HepG2 (cell line): ENCODE data around the gene USP34. TPM values are rescaled to one million over a fixed set of nuclear protein-coding genes. Genes with fewer than 3 reads are reported as not detected.

Experiments used
- AHR ChIP-seq: IDR thresholded peaks from 2 replicates; pipeline ENCODE4 v1.6.1; 2018; ENCODE audit warnings: missing genetic modification reagents, missing compliant biosample characterization
- ATF5 ChIP-seq: sonication (generic); formaldehyde crosslinking; IDR thresholded peaks from 2 replicates; pipeline ENCODE4 v1.4.0; 2020; ENCODE audit warnings: mild to moderate bottlenecking, low read depth, missing genetic modification reagents
- ELF1 ChIP-seq: sonication (generic); formaldehyde crosslinking; IDR thresholded peaks from 2 replicates; pipeline ENCODE4 v1.4.0; 2020; ENCODE audit warnings: missing genetic modification reagents
- HES4 ChIP-seq: sonication (generic); formaldehyde crosslinking; IDR thresholded peaks from 2 replicates; pipeline ENCODE4 v1.9.0; 2021; ENCODE audit warnings: mild to moderate bottlenecking, missing genetic modification reagents, borderline replicate concordance
- MAFG ChIP-seq: sonication (generic); formaldehyde crosslinking; IDR thresholded peaks from 2 replicates; pipeline ENCODE4 v1.5.1; 2020; ENCODE audit warnings: mild to moderate bottlenecking, missing genetic modification reagents
- MYNN ChIP-seq: sonication (generic); formaldehyde crosslinking; IDR thresholded peaks from 2 replicates; pipeline ENCODE4 v1.4.0; 2020; ENCODE audit warnings: mild to moderate bottlenecking, low read depth, missing genetic modification reagents
- NFRKB ChIP-seq: fragments of 450-650 bp; IDR thresholded peaks from 2 replicates; pipeline ENCODE4 v1.6.1; 2017
- RFX5 ChIP-seq: IDR thresholded peaks from 2 replicates; pipeline ENCODE4 v1.6.1; 2011; ENCODE audit warnings: low read depth, low read length, improper control_type of control experiment
- SATB2 ChIP-seq: sonication (generic); formaldehyde crosslinking; IDR thresholded peaks from 2 replicates; pipeline ENCODE4 v1.5.0; 2020; ENCODE audit warnings: missing genetic modification reagents
- SP2 ChIP-seq: sonication (generic); formaldehyde crosslinking; IDR thresholded peaks from 2 replicates; pipeline ENCODE4 v1.5.1; 2020; ENCODE audit warnings: mild to moderate bottlenecking, missing genetic modification reagents
- SPEN ChIP-seq: sonication (generic); formaldehyde crosslinking; IDR thresholded peaks from 2 replicates; pipeline ENCODE4 v1.5.1; 2020; ENCODE audit warnings: low read depth, mild to moderate bottlenecking, missing genetic modification reagents
- TBP ChIP-seq: sonication (generic); formaldehyde crosslinking; IDR thresholded peaks from 2 replicates; pipeline ENCODE4 v1.5.0; 2020; ENCODE audit warnings: missing genetic modification reagents
- ZBTB10 ChIP-seq: sonication (generic); formaldehyde crosslinking; IDR thresholded peaks from 2 replicates; pipeline ENCODE4 v1.4.0; 2020; ENCODE audit warnings: missing genetic modification reagents, borderline replicate concordance
- ZBTB46 ChIP-seq: sonication (generic); formaldehyde crosslinking; IDR thresholded peaks from 2 replicates; pipeline ENCODE4 v1.4.0; 2020; ENCODE audit warnings: mild to moderate bottlenecking, missing genetic modification reagents, borderline replicate concordance
- ZMYM2 ChIP-seq: sonication (generic); formaldehyde crosslinking; IDR thresholded peaks from 2 replicates; pipeline ENCODE4 v1.8.0; 2022; ENCODE audit warnings: mild to moderate bottlenecking, missing genetic modification reagents
- ZNF180 ChIP-seq: sonication (generic); formaldehyde crosslinking; IDR thresholded peaks from 2 replicates; pipeline ENCODE4 v1.4.0; 2020; ENCODE audit warnings: low read depth, missing genetic modification reagents, borderline replicate concordance
- ZNF274 ChIP-seq: sonication (generic); formaldehyde crosslinking; IDR thresholded peaks from 2 replicates; pipeline ENCODE4 v1.5.1; 2020; ENCODE audit warnings: mild to moderate bottlenecking, missing genetic modification reagents
- ZNF292 ChIP-seq: sonication (generic); formaldehyde crosslinking; IDR thresholded peaks from 2 replicates; pipeline ENCODE4 v1.8.1; 2022; ENCODE audit warnings: mild to moderate bottlenecking, low read depth, missing genetic modification reagents, borderline replicate concordance
- ZNF331 ChIP-seq: sonication (generic); formaldehyde crosslinking; IDR thresholded peaks from 2 replicates; pipeline ENCODE4 v1.4.0; 2020; ENCODE audit warnings: missing genetic modification reagents
- ZNF562 ChIP-seq: sonication (generic); formaldehyde crosslinking; IDR thresholded peaks from 2 replicates; pipeline ENCODE4 v1.8.0; 2022; ENCODE audit warnings: missing genetic modification reagents, borderline replicate concordance
- ZNF781 ChIP-seq: sonication (generic); formaldehyde crosslinking; IDR thresholded peaks from 2 replicates; pipeline ENCODE4 v1.5.1; 2020; ENCODE audit warnings: borderline replicate concordance, mild to moderate bottlenecking, missing genetic modification reagents; ENCODE audit errors: not compliant biosample characterization
- ZNF883 ChIP-seq: sonication (generic); formaldehyde crosslinking; IDR thresholded peaks from 2 replicates; pipeline ENCODE4 v1.5.1; 2020; ENCODE audit warnings: mild to moderate bottlenecking, missing genetic modification reagents; ENCODE audit errors: not compliant biosample characterization
- ZSCAN9 ChIP-seq: IDR thresholded peaks from 2 replicates; pipeline ENCODE4 v1.6.1; 2016; ENCODE audit warnings: borderline replicate concordance
- ZXDC ChIP-seq: sonication (generic); formaldehyde crosslinking; IDR thresholded peaks from 2 replicates; pipeline ENCODE4 v1.5.0; 2020; ENCODE audit warnings: mild to moderate bottlenecking, missing genetic modification reagents
- polyA plus RNA-seq, 8 experiments: library from polyadenylated mRNA; depleted of rRNA in 3 of 8; stranded (reverse) in 7 of 8; unstranded in 1 of 8; fragments of >200 nt; fragmentation: Illumina TruSeq in 4 of 8; extraction: Trizol in 4 of 8; gene quantifications; 2 replicates each; pipeline versions ENCODE4 v1.2.1 to v1.2.3, GENCODE V29; 2011 to 2016; ENCODE audit warnings: low read depth in 4 of 8, missing spikeins in 1 of 8, mixed read lengths in 1 of 8; ENCODE audit not compliant: insufficient read depth in 1 of 8
- total RNA-seq, 5 experiments: library from RNA; depleted of rRNA; stranded (reverse); fragments of >200 nt; fragmentation: Illumina TruSeq; extraction: Trizol; gene quantifications; 2 replicates each; pipeline ENCODE4 v1.2.3, GENCODE V29; 2016; ENCODE audit warnings: low read depth in 1 of 5

USP34 gene
- total and polyA plus RNA-seq, 2 of the 13 experiments (the other 11 are each of a cell fraction or from before 2014, with no cell fraction given), result 99.2 to 100 TPM

- TF ChIP-seq MAFG (CRISPR knock-in tag) (no peak), ZSCAN9 (CRISPR knock-in tag) (0 out of 2 replicates have a peak, but pooled peaks have one; percentile 73), SATB2 (CRISPR knock-in tag) (no peak), NFRKB (no peak), SP2 (no peak), ELF1 (CRISPR knock-in tag) (peak; percentile 92), ZNF274 (CRISPR knock-in tag) (no peak), ATF5 (CRISPR knock-in tag) (no peak), MYNN (0 out of 2 replicates have a peak, but pooled peaks have one; percentile 33), AHR (CRISPR knock-in tag) (0 out of 2 replicates have a peak, but pooled peaks have one; percentile 37), HES4 (CRISPR knock-in tag) (no peak), ZBTB46 (CRISPR knock-in tag) (no peak), RFX5 (no peak), ZNF562 (CRISPR knock-in tag) (no peak), ZXDC (CRISPR knock-in tag) (no peak), ZBTB10 (CRISPR knock-in tag) (no peak), ZNF292 (CRISPR knock-in tag) (no peak), ZNF180 (CRISPR knock-in tag) (no peak), TBP (CRISPR knock-in tag) (no peak), ZNF331 (CRISPR knock-in tag) (peak; percentile 62; the same call in 1 of the 2 replicates), SPEN (CRISPR knock-in tag) (no peak), ZNF781 (CRISPR knock-in tag) (peak; percentile 67), ZMYM2 (CRISPR knock-in tag) (no peak), ZNF883 (CRISPR knock-in tag) (peak; percentile 35)
Observed at GRCh38 chr2:61144697-61145268, 326.1 kb downstream of the USP34 start (continued).
